Activated B cell treated with CpG ODN at 0.5 μM for 24 hours (primary cell): Measurements from ENCODE around the gene RBM26. TPM values are rescaled to one million over a fixed set of nuclear protein-coding genes. Genes with fewer than 3 reads are reported as not detected.

Experiments used
- ATAC-seq: fragments of 200-7000 bp; cut with Tn5 transposase; one replicate; pipeline ENCODE4 v1.10.0; 2021; ENCODE audit warnings: low read depth, mild to moderate bottlenecking, moderate library complexity
- CTCF ChIA-PET: fragments of 350-600 bp; sonication (Branson Sonifier 250); formaldehyde crosslinking; loops from one replicate; lab custom pipeline; 2021; ENCODE audit warnings: antibody characterized with exemption; lab: Charles Lee
- POLR2A ChIA-PET: fragments of 350-600 bp; sonication (Branson Sonifier 250); formaldehyde crosslinking; loops from one replicate; lab custom pipeline; 2021; ENCODE audit warnings: antibody characterized with exemption; lab: Charles Lee
- DNase-seq: peaks from one replicate; pipeline ENCODE4 v3.0.0; 2022
- H3K27ac Mint-ChIP-seq: one replicate; pipeline ENCODE4 v1.8.0; 2020; ENCODE audit warnings: mixed read lengths
- H3K27me3 Mint-ChIP-seq: one replicate; pipeline ENCODE4 v1.8.0; 2021; ENCODE audit warnings: mixed read lengths
- H3K36me3 Mint-ChIP-seq: one replicate; pipeline ENCODE4 v1.8.0; 2021; ENCODE audit warnings: low read depth, mixed read lengths
- H3K4me1 Mint-ChIP-seq: one replicate; pipeline ENCODE4 v1.8.0; 2021; ENCODE audit warnings: mixed read lengths
- H3K4me3 Mint-ChIP-seq: one replicate; pipeline ENCODE4 v1.8.0; 2020; ENCODE audit warnings: mild to moderate bottlenecking, mixed read lengths
- H3K9me3 Mint-ChIP-seq: one replicate; pipeline ENCODE4 v1.8.0; 2020; ENCODE audit warnings: mixed read lengths
- intact Hi-C: fragments of 100-400 bp; cut with micrococcal nuclease; formaldehyde crosslinking; loops from one replicate; pipeline ENCODE4 v1.15.1; 2024
- total RNA-seq: library from RNA; stranded (reverse); gene quantifications from 2 replicates; pipeline ENCODE4 v1.2.3, GENCODE V29; 2022
- TF ChIP-seq, protein P1 (sequence below): fragments of 200-600 bp; IDR thresholded peaks from one replicate; pipeline ENCODE4 v1.8.0; 2022; ENCODE audit warnings: antibody characterized with exemption, mild to moderate bottlenecking

The RBM26 gene
- total RNA-seq, 1 donor from 2014 or later, result 92.9 TPM

DNA sequence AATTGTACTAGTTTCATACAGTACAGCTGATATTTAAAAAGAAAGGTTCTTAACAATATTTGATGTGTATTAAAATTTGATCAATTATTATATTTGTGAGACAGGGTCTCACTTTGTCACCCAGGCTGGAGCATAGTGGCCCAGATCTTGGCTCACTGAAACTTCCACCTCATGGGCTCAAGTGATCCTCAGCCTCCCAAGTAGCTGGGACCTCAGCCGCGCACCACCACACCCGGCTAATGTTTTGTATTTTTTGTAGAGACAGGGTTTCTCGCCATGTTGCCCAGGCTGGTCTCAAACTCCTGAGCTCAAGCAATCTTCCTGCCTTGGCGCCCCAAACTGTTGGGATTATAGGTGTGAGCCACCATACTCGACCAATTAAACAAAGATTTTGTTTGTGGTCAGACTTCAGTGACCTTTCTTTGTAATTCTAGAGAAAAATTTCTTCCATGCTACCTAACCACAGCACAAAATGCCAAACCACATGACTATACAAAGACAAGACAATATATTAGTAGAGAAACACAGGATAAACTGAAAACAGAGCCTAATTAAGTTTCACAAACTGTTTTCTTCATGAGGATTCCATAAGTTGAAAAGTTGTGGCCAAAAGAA, 59.6 kb downstream of the RBM26 start:
- intact Hi-C loops, result loop anchor here (2.0 kb wide), 1 partner anchor 16 kb away; no protein-coding TSS in a partner anchor
- Mint-ChIP-seq H3K27ac (no peak overlapping the region), H3K36me3 (peaks cover 65% of the 10 kb centered on the region), H3K4me1 (no peaks in the 10 kb centered on the region), H3K27me3 (no peaks in the 10 kb centered on the region), H3K4me3 (no peak overlapping the region), H3K9me3 (no peaks in the 10 kb centered on the region)
- ATAC-seq, result no peak
- no peak for DNase-seq
- CTCF ChIA-PET, result no interaction called here
- POLR2A ChIA-PET, result no interaction called here
- TF ChIP-seq, protein P1, sequence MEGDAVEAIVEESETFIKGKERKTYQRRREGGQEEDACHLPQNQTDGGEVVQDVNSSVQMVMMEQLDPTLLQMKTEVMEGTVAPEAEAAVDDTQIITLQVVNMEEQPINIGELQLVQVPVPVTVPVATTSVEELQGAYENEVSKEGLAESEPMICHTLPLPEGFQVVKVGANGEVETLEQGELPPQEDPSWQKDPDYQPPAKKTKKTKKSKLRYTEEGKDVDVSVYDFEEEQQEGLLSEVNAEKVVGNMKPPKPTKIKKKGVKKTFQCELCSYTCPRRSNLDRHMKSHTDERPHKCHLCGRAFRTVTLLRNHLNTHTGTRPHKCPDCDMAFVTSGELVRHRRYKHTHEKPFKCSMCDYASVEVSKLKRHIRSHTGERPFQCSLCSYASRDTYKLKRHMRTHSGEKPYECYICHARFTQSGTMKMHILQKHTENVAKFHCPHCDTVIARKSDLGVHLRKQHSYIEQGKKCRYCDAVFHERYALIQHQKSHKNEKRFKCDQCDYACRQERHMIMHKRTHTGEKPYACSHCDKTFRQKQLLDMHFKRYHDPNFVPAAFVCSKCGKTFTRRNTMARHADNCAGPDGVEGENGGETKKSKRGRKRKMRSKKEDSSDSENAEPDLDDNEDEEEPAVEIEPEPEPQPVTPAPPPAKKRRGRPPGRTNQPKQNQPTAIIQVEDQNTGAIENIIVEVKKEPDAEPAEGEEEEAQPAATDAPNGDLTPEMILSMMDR, result no peak

DNA sequence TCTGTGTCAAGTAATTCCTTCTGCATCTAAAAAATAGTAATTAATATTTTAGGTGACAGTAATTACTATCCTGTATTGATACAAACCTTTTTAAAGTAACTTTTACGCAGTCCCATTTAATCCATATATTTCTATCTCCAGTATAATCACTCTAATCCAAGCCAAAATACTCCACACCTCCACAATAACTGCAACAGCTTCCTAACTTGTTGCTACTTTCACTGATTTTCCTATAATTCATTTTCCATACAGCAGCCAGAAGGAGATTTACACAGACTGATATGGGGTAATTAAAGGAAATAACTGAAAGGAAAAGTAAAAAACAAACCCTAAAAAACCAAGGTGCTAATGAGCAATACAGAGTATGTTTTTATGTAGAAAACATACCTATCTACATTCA, 64.9 kb downstream of the RBM26 start:
- ChIA-PET CTCF (no interaction called here), POLR2A (no interaction called here)
- TF ChIP-seq, protein P1, result no peak
- intact Hi-C loops, result loop anchor here (2.0 kb wide), 1 partner anchor 14 kb away; no protein-coding TSS in a partner anchor
- no peak overlapping the region for H3K27ac Mint-ChIP-seq
- H3K4me3 Mint-ChIP-seq, result no peak overlapping the region
- H3K36me3 Mint-ChIP-seq, result peaks cover 82% of the 10 kb centered on the region
- H3K9me3 Mint-ChIP-seq, result no peaks in the 10 kb centered on the region
- H3K4me1 Mint-ChIP-seq, result peaks cover 11% of the 10 kb centered on the region
- ATAC-seq, result no peak
- DNase-seq, result no peak
- no peaks in the 10 kb centered on the region for H3K27me3 Mint-ChIP-seq

GRCh38 chr13:79340490-79340889, 65.6 kb downstream of the RBM26 start:
- no peaks in the 10 kb centered on the region for H3K9me3 Mint-ChIP-seq
- H3K4me1 Mint-ChIP-seq, result peaks cover 11% of the 10 kb centered on the region
- ATAC-seq (no peak), DNase-seq (no peak)
- no peak overlapping the region for H3K27ac Mint-ChIP-seq
- intact Hi-C loops, result loop anchor here (1.0 to 2.0 kb wide), 2 partner anchors 14 to 1203 kb away; no protein-coding TSS in a partner anchor
- no peak overlapping the region for H3K4me3 Mint-ChIP-seq
- ChIA-PET CTCF (interaction anchor here (1.2 kb wide), 1 partner anchor 362 kb away, joined by 3 read pairs; no protein-coding TSS in a partner anchor), POLR2A (no interaction called here)
- no peaks in the 10 kb centered on the region for H3K27me3 Mint-ChIP-seq
- peaks cover 85% of the 10 kb centered on the region for H3K36me3 Mint-ChIP-seq
- TF ChIP-seq, protein P1, result no peak

GRCh38 chr13:79338343-79338742, 67.7 kb downstream of the RBM26 start:
- no peaks in the 10 kb centered on the region for H3K9me3 Mint-ChIP-seq
- DNase-seq (no peak), ATAC-seq (no peak)
- H3K27ac Mint-ChIP-seq, result no peak overlapping the region
- H3K4me3 Mint-ChIP-seq, result no peak overlapping the region
- no peaks in the 10 kb centered on the region for H3K27me3 Mint-ChIP-seq
- TF ChIP-seq, protein P1, result no peak
- ChIA-PET POLR2A (no interaction called here), CTCF (no interaction called here)
- intact Hi-C loops, result loop anchor here (10.0 kb wide), 1 partner anchor 46 kb away; no protein-coding TSS in a partner anchor
- H3K4me1 Mint-ChIP-seq, result peaks cover 11% of the 10 kb centered on the region
- peaks cover 86% of the 10 kb centered on the region for H3K36me3 Mint-ChIP-seq

DNA sequence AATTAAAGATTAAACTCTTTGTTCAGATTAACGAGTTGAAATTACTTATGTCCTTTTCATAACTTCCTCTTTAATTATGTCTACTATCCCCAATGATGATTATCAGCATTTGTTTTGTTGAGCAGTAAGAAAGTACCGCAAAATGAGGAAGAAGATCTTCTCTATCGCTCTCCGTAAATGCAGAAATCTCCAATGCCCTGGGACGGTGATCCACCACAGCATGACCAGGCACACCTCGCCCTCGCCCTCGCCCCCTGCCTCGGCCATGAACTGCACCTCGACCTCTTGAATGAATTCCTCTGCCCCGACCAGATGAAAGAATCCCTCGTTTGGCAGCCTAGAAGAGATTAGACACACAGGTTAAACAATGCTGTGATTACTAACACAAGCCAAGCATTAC, 69.1 kb downstream of the RBM26 start:
- TF ChIP-seq, protein P1, result no peak
- CTCF ChIA-PET, result no interaction called here
- Mint-ChIP-seq H3K36me3 (peaks cover 87% of the 10 kb centered on the region), H3K27ac (peak overlapping the region; percentile 59), H3K9me3 (no peaks in the 10 kb centered on the region), H3K4me3 (peak overlapping the region; percentile 8), H3K27me3 (no peaks in the 10 kb centered on the region), H3K4me1 (peaks cover 11% of the 10 kb centered on the region)
- ATAC-seq, result peak; percentile 69
- intact Hi-C loops, result loop anchor here (10.0 kb wide), 1 partner anchor 48 kb away; no protein-coding TSS in a partner anchor
- DNase-seq, result no peak
- POLR2A ChIA-PET, result no interaction called here
